Measurements from ENCODE around the gene MAD1L1.
"Not testable (repeated sequence)": the region's sequence is repeated elsewhere in the genome, so short reads cannot be mapped to it uniquely, and the experiment has no call there.

The MAD1L1 gene

DNA sequence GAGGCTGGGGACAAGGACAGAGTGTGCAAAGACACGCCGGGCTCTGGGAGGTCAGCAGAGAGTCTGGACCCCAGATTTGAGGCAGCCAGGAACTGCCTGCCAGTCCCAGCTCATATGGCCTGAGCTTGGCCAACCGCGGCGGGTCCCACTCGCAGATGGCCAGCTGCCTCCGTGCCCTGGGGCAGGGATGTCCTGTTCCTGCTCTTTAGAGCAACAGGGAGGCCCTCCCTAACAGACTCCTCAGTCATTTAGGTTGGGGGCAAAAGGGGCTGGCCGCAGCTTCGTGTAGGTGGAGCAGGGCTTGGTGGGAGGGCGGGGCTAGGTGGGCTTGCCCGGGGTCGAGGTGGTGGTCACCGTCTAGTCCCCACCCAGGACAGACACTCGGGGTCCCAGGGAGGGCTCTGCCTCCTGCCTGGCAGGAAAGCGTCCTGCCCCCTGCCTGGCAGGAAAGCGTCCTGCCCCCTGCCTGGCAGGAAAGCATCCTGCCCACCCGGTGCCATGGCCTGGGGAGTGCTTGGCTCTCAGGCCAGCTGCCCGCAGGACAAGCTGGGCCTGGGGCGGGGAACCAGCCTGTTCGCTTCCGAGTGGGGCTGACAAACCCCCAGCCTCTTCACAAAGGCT lies 393.7 kb downstream of the MAD1L1 start:
- DNase-seq (ENCODE audit: low read depth), result not testable (repeated sequence)

DNA sequence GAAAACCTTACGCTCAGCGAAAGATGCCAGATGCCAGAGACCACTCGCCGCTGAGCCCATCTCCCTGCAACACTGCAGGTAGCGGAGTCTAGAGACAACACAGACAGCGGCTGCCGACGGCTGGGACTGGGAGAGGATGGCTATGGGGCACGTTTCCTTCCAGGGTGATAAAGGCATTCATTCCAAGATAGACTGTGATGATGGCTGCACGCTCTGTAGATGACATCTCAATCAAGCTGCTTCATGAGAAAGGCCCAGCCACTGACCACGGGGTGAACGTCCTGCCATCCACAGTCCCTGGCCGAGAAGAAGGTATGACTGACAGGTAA lies 394.2 kb downstream of the MAD1L1 start:
- not testable (repeated sequence) for DNase-seq (ENCODE audit: low read depth)

DNA sequence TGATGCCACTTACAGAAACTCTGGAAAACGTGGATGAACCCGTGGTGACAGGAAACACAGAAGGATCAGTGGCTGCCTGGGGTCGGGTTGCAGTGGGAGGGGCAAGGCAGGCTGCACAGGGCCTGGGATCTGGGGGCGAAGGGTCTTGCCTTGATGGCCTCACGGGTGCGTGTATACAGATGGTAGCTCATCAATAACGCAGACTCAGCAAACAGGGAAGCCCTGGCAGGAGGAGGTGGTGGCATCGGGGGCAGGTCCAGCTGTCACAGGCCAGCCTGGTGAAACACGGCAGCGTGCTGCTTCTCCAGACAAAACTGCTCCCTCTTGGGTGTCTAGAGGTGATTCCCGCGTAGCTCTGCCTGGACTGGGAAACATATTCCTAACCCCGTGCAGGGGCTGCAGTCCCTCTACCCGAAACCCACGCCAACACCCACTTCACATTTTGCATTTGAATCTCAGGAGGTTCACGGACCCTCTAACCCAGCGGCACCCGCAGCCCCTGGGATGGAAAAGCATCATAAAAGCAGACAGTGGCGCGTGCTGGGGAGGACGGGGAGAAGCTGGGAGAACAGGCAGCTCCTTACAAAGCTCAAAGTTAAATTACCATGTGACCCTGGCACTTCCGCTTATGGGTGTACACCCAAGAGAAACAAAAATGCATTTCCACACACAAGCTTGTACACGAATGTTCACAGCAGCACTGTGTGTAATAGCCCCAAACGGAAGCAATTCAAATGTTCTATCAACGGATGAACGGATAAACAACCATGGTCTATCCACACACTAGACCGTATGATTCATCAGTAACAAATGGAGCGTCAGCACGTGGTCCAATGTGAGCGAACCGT lies 394.8 kb downstream of the MAD1L1 start:
- not testable (repeated sequence) for DNase-seq (ENCODE audit: low read depth)

GRCh38 chr7:1831933-1832535 lies 400.7 kb downstream of the MAD1L1 start:
- not testable (repeated sequence) for DNase-seq (ENCODE audit: low read depth)

DNA sequence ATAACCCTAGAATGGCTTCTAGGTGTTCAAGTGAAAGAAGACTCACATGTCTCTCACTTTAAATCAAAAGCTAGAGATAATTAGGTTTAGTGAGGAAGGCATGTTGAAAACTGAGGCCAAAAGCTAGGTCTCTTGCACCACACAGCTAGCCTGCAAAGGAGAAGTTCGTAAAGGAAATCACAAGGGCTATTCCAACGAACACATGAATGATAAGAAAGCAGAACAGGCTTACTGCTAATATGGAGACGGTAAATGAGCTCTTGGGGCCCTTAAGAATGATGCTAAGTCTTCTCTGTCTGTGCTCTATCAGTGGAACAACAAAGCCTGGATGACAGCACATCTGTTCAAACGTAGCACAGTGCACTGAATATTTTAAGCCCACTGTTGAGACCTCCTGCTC lies 401.3 kb downstream of the MAD1L1 start:
- DNase-seq (ENCODE audit: low read depth), result not testable (repeated sequence)

DNA sequence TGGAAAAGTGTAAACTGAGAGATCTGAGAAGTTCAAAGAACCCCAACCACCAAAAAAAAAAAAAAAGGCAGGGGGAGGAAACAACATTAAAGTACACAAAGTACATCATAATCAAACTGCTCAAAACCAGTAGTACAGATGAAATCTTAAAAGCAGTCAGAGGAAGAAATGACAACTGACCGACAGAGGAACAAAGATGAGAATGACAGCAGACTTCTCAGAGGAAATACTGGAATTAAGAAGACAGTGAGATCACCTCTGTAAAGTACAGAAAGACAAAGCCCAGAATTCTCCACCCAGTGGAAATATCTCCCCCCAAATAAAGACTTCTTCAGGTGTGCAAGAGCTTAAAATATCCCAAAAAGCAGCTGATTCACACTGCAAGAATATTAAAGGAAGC lies 403.1 kb downstream of the MAD1L1 start:
- DNase-seq (ENCODE audit: low read depth), result not testable (repeated sequence)

DNA sequence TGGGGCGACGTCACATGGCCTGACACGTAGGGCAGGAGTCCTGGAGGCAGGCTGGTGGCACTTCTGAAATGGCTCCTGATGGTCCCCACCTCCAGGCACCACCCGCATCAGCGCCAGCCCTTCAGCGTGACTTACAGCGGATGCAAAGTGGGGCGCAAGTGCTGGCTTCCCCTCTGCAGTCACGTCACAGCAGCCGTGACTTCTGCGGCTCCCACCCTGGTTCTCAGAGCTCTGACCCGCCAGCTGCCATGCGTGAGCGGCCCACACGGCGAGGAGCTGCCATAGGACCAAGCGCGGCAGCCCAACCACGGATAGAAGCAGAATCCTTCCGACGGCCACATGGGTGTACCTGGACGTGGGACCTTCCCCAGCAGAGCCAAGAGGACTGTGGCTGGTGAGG lies 403.6 kb downstream of the MAD1L1 start:
- no peak for DNase-seq (ENCODE audit: low read depth)

DNA sequence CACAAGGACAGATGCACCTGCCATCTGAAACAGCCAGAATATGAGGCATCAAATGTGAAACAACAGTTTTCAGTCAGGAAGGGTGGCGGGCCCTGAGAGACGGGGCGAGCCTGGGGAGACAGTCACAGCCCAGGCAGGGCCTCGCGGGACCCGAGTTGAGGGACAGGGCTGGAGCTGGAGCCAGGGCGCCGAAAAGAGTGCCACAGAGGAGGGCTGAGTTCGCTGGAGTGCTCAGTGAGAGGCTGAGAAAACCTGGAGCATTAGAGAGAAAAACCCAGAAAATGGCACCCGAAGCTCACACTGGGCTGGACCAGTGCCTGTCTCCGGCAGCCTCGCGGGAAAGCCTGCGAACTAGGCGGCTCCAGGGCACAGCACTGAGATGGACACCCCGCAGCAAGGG lies 404.6 kb downstream of the MAD1L1 start:
- DNase-seq (ENCODE audit: low read depth), result not testable (repeated sequence)

GRCh38 chr7:1827521-1827981 lies 405.2 kb downstream of the MAD1L1 start:
- DNase-seq (ENCODE audit: low read depth), result not testable (repeated sequence)

- DNase-seq (ENCODE audit: low read depth), result not testable (repeated sequence)
Observed at GRCh38 chr7:1826931-1827330, 405.8 kb downstream of the MAD1L1 start.

DNA sequence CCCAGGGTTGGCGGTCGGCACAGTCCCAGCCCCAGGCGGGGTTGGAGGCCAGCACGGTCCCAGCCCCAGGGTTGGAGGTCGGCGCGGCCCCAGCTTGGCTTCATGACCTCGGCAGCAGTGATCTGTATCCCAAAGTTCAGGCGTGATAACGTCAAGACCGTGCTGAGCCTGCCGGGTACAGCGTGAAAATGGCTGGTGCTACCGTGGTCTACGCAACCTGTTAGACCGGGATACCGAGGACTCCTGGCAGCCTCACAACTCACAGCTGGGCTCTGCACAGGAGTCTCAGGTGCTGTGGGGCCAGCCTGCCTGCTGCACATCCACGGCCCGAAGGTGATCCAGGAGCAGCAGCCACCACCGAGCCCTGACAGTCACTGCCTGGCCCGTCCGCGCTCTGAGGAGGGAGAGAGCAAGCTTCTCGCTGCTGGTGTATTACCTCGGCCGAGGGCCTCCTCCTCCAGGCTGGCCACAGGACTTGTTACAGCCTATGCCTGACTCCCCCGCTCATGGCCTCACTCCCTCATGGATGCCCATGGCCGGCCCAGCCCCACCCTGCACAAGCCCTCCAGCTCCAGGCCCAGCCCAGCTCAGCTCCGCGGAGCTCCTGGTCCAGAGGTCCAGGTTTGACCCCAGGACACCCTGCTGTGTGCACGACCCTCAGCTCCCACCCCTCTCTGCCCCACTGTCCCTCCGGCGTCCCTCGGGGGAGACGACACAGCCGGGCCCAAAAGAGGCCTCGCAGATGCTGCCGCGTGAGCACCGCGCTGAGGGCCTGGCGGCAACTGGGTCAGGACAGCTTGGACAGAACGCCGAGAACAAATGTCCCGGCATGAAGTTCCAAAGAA lies 406.6 kb downstream of the MAD1L1 start:
- DNase-seq (ENCODE audit: low read depth), result no peak

DNA sequence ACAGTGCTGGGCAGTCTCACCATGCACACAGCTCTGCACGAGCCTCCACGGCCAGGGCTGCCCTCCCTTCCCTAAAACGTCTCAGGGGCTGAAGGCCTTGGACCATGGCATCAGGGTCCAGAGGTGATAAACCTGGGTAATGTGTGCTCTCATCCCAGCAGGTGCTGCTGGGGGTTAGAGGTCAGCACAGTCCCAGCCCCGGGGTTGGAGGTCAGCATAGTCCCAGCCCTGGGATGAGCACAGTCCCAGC lies 407.2 kb downstream of the MAD1L1 start:
- not testable (repeated sequence) for DNase-seq (ENCODE audit: low read depth)

- DNase-seq (ENCODE audit: low read depth), result not testable (repeated sequence)
Observed at GRCh38 chr7:1824882-1825646, 407.7 kb downstream of the MAD1L1 start.

DNA sequence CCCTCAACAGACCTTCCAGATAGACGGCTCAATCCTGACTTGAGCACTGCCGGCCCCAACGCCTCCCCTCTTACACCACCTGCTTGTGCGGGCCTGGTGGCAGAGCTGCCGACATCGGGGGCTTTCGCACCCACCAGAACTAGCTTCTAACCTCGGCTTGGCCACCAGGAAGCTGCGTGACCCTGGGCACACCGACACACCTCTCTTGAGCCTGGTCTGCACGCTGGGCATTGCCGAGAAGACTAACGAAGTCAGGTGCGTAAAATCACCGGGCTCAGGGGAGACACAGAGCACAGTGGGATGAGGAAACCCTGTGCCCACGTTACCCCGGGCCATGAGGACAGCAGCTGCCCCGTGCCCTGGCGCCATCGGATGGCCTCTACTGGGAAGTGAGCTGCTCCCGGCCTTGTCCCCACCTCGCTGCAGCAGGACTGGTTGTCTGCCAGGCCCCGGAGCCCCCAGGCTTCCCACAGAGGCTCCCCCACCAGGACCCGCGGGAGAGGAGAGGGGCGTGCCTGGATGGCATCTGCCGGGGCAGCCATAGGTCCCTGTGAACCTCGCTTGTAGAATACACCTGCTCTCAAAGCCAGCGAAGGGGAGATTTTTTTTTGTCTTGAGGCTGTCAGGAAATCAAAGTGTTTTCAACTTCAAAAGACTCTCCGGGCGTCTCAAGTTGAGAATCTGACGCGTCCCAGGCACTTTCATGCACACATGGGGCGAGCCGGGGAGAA lies 408.4 kb downstream of the MAD1L1 start:
- peak; percentile 38 for DNase-seq (ENCODE audit: low read depth)

- no peak for DNase-seq (ENCODE audit: low read depth)
Observed at GRCh38 chr7:1823376-1824150, 409.2 kb downstream of the MAD1L1 start.

DNA sequence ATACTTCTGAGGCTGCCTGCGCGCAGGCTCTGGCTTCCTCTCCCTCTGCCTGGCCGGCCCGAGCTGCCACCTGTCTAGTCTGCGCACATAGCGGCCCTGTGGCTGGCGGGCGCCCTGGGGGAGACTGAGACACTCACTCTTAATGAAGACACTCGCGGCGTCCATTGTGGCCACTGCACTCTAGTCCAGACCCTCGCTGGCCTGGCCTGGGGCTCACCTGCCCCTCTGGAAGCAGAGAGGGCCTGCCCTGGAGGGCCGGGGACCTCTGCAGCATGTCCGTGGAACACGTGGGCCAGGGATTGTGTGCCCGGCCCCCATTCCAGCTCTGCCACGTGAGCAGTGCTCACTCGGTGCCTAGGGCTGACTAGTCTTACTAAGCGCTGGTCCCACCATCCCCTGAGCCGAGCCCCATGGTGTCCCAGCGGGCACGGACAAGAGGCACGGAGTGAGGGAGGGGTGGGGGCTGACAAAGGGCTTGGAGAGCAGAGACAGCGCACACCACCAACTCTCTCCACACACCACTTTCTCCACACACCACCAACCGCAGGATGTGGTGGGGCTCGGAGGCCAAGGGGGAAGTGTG lies 413.4 kb downstream of the MAD1L1 start:
- no peak for DNase-seq (ENCODE audit: low read depth)

DNA sequence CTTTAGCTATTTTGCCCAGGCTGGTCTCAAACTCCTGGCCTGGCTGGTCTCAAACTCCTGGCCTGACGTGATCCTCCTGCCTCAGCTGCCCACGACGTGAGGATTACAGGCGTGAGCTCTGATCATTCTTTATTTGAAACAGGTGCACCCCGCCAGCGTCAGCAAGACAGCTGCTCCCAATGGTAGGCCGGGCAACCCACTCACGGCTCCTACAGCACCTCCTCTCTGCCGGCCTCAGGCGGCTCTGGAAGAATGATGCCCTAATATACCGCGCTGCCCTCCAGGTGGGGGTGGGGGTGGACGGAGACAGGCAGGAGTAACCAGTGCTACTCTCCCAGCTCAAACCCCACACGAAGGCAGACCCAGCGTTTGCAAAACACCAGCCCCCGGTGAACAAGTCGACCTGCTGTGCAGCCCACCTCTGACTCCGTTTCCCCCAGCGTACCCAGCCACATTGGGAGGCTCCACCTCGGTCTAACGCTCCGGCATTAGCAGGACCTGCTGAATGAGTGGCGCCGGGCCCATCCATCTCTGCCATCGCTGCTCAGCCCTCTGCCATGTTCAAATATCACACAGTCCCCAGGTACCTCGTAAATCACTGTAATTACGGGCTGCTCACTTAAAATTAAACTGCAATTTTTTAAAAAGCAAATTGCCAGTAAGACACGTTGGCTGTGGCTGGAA lies 414.0 kb downstream of the MAD1L1 start:
- no peak for DNase-seq (ENCODE audit: low read depth)

GRCh38 chr7:1817061-1817712 lies 415.6 kb downstream of the MAD1L1 start:
- DNase-seq (ENCODE audit: low read depth), result no peak

GRCh38 chr7:1816451-1816850 lies 416.3 kb downstream of the MAD1L1 start:
- not testable (repeated sequence) for DNase-seq (ENCODE audit: low read depth)
